Tibial artery (tissue), 4 donors: ENCODE measurements around the gene KCNQ4.
A peak's percentile ranks its signal among the peaks of the same experiment; 100 is the strongest.

Source experiments
- DNase-seq, 2 donors: peaks; one replicate each; pipeline ENCODE4 v3.0.0-alpha.2; 2019
- H3K27ac ChIP-seq, 2 donors: fragments of 200-600 bp; sonication (generic) in 1 of 2; 1 replicate in 1 of 2; 2 replicates in 1 of 2; pipeline ENCODE4 v1.5.1; 2018 to 2019; ENCODE audit warnings: mild to moderate bottlenecking in 1 of 2
- H3K27me3 ChIP-seq, 2 donors: fragments of 200-600 bp; sonication (generic) in 1 of 2; one replicate each; pipeline versions ENCODE4 v1.5.1 to v1.6.0; 2016 to 2019
- H3K36me3 ChIP-seq, 3 donors: fragments of 200-600 bp; sonication (generic) in 2 of 3; one replicate each; pipeline ENCODE4 v1.5.1; 2016 to 2019; ENCODE audit warnings: mild to moderate bottlenecking in 2 of 3
- H3K4me1 ChIP-seq, 4 donors: fragments of 200-600 bp; sonication (generic) in 2 of 4; 1 replicate in 3 of 4; 2 replicates in 1 of 4; pipeline ENCODE4 v1.5.1; 2016 to 2019
- H3K4me3 ChIP-seq, 2 donors: fragments of 200-600 bp; sonication (generic) in 1 of 2; 1 replicate in 1 of 2; 2 replicates in 1 of 2; pipeline ENCODE4 v1.5.1; 2018 to 2019; ENCODE audit warnings: mild to moderate bottlenecking in 2 of 2
- H3K9me3 ChIP-seq, 3 donors: fragments of 200-600 bp; sonication (generic) in 1 of 3; one replicate each; pipeline ENCODE4 v1.5.1; 2016 to 2019
- intact Hi-C: fragments of 100-400 bp; cut with DNase I; formaldehyde crosslinking; loops from one replicate; pipeline ENCODE4 v1.15.0; 2023; ENCODE audit warnings: low total_unique reads
- TF ChIP-seq, protein P1 (sequence below), 2 experiments: fragments of 200-600 bp in 1 of 2; fragments of 450-650 bp in 1 of 2; IDR thresholded peaks; one replicate each; pipeline ENCODE4 v1.5.1; 2017 to 2019; ENCODE audit warnings: antibody characterized with exemption in 2 of 2, mild to moderate bottlenecking in 1 of 2, moderate library complexity in 1 of 2

Gene KCNQ4

GRCh38 chr1:40823345-40823744 is 39.8 kb downstream of the KCNQ4 start:
- Histone ChIP-seq H3K9me3 (no peaks in the 10 kb centered on the region), H3K27ac (no peak overlapping the region), H3K4me3 (no peak overlapping the region), H3K4me1 (peaks cover 0 to 57% (median 38%) of the 10 kb centered on the region in 4 donors), H3K36me3 (peaks cover 0 to 2% (median 0%) of the 10 kb centered on the region in 3 donors), H3K27me3 (no peaks in the 10 kb centered on the region)
- TF ChIP-seq, protein P1, sequence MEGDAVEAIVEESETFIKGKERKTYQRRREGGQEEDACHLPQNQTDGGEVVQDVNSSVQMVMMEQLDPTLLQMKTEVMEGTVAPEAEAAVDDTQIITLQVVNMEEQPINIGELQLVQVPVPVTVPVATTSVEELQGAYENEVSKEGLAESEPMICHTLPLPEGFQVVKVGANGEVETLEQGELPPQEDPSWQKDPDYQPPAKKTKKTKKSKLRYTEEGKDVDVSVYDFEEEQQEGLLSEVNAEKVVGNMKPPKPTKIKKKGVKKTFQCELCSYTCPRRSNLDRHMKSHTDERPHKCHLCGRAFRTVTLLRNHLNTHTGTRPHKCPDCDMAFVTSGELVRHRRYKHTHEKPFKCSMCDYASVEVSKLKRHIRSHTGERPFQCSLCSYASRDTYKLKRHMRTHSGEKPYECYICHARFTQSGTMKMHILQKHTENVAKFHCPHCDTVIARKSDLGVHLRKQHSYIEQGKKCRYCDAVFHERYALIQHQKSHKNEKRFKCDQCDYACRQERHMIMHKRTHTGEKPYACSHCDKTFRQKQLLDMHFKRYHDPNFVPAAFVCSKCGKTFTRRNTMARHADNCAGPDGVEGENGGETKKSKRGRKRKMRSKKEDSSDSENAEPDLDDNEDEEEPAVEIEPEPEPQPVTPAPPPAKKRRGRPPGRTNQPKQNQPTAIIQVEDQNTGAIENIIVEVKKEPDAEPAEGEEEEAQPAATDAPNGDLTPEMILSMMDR (IDR thresholded peaks at IDR 0.05) = no peak
- intact Hi-C loops = no loop called here
- DNase-seq = no peak

DNA sequence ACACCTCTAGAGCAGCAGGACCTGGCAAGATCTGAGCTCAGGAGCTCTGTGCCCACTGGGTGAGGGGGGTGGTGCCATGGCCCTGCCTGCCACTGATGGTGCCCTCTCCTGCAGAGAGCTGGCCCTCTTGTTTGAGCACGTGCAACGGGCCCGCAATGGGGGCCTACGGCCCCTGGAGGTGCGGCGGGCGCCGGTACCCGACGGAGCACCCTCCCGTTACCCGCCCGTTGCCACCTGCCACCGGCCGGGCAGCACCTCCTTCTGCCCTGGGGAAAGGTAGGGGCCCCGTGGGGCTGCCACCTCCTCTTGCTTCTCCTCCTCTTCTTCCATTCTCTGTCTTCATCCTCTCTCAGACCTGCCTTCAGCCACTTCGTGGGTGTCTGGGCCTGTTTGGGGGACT is 40.4 kb downstream of the KCNQ4 start:
- H3K9me3 ChIP-seq = no peaks in the 10 kb centered on the region
- H3K4me1 ChIP-seq = peaks cover 0 to 54% (median 37%) of the 10 kb centered on the region in 4 donors
- H3K27me3 ChIP-seq = no peaks in the 10 kb centered on the region
- DNase-seq = no peak
- H3K4me3 ChIP-seq = no peak overlapping the region
- H3K27ac ChIP-seq = peak overlapping the region in 1 of 2 donors; percentile 28
- H3K36me3 ChIP-seq = no peaks in the 10 kb centered on the region
- TF ChIP-seq, protein P1 (IDR thresholded peaks at IDR 0.05) = no peak
- intact Hi-C loops = no loop called here

DNA sequence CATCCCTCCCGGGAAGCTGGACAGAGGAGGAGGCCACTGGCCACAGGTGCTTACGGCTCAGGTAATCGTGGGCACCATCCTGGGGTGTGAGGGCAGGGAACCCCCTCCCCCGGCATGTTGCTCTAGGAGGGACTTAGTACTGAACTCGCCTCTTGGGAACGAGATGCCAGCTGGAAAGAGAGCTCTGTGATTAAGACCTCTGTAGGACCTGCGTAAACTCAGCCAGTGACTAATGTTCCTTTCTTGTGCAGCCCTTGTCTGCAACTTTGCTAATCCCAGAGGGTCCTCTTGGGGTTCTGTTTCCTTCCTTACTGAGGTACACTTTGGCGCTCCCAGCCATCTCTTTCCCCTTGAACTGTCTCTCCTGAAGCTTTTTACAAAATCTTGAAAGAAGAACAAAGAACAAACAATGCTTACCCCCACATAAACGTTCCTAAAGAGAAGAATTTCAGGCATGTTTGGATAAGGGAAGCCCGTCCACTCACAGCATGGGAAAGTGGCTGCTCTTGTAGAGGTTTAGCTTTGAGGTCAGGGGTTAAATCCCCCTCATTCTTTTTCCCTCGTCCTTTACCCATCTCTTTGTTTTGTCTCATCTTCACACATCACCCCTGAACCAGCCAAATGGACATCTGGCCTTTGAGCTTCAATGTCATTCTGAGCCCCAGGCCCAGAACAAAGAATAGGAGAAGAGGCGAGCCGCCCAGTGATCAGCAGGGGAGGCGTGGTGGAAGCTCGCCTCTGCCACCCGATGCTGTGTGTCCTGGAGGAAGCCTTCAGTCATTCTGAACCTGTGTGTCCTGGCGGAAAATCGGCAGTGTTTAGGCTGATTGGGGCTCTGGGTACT is 41.2 kb downstream of the KCNQ4 start:
- TF ChIP-seq, protein P1 (IDR thresholded peaks at IDR 0.05) = no peak
- intact Hi-C loops = no loop called here
- Histone ChIP-seq H3K27ac (peak overlapping the region in 1 of 2 donors; percentile 28), H3K36me3 (no peaks in the 10 kb centered on the region), H3K4me3 (no peak overlapping the region), H3K27me3 (no peaks in the 10 kb centered on the region), H3K4me1 (peaks cover 0 to 46% (median 31%) of the 10 kb centered on the region in 4 donors), H3K9me3 (no peaks in the 10 kb centered on the region)
- DNase-seq = no peak

DNA sequence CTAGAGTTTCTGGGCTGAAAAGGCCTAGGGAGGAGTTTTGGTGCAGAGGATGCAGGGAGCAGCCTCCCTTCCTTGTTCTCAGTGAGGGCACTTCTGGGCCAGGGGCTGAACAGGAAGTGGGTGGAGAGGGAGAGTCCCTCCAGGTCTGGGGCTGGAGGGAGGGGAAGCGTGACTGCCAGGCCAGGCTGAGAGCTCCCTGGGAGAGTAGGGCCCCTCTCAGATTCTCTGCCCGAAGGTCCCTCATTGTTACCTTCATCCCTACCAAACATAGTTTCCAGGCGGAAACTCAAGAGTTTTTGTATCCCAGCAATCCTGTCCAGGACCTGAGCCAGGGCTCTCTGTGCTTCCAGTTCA is 41.8 kb downstream of the KCNQ4 start:
- Histone ChIP-seq H3K27ac (peak overlapping the region in 1 of 2 donors; percentile 28), H3K27me3 (no peaks in the 10 kb centered on the region), H3K36me3 (no peaks in the 10 kb centered on the region), H3K4me3 (no peak overlapping the region), H3K9me3 (no peaks in the 10 kb centered on the region), H3K4me1 (peaks cover 0 to 40% (median 25%) of the 10 kb centered on the region in 4 donors)
- TF ChIP-seq, protein P1 (IDR thresholded peaks at IDR 0.05) = no peak
- no peak for DNase-seq
- intact Hi-C loops = no loop called here

- Histone ChIP-seq H3K36me3 (peaks cover 0 to 2% (median 0%) of the 10 kb centered on the region in 3 donors), H3K9me3 (no peaks in the 10 kb centered on the region), H3K4me3 (no peak overlapping the region), H3K27ac (peak overlapping the region in 1 of 2 donors; percentile 28), H3K4me1 (peaks cover 0 to 34% (median 19%) of the 10 kb centered on the region in 4 donors), H3K27me3 (no peaks in the 10 kb centered on the region)
- intact Hi-C loops = no loop called here
- no peak for DNase-seq
- TF ChIP-seq, protein P1 (IDR thresholded peaks at IDR 0.05) = no peak
These were observed 42.4 kb downstream of the KCNQ4 start for GRCh38 chr1:40825996-40826395.
